Fibroblast of lung (primary cell): ENCODE measurements around the gene ARHGAP12.

Source experiments
- CTCF ChIP-seq, 2 donors: IDR thresholded peaks in 1 of 2; conservative IDR thresholded peaks in 1 of 2; 1 replicate in 1 of 2; 2 replicates in 1 of 2; pipeline ENCODE4 v1.5.1; 2011 to 2012; ENCODE audit warnings: low read length in 2 of 2, control low read depth in 1 of 2, inconsistent platforms in 1 of 2, low read depth in 1 of 2, mild to moderate bottlenecking in 1 of 2
- EZH2 ChIP-seq: IDR thresholded peaks from 2 replicates; pipeline ENCODE4 v1.5.1; 2012; ENCODE audit warnings: low read length, control low read depth, mild to moderate bottlenecking; ENCODE audit errors: missing control alignments

GRCh38 chr10:31962826-31963588 is 34.4 kb upstream of the ARHGAP12 start:
- TF ChIP-seq CTCF (conservative IDR thresholded peaks at IDR 0.05 in 1 of 2, IDR thresholded peaks at IDR 0.05 in 1 of 2; ENCODE audit: low read depth in 1 of 2, low read length in 2 of 2) (no peak), EZH2 (no peak)
